Activated effector memory CD4-positive, alpha-beta T cell treated with Interleukin-2 at 50 U/mL for 16 hours (primary cell): ENCODE results near the gene LAMTOR4.
A peak's percentile ranks its signal among the peaks of the same experiment; 100 is the strongest.
"Not testable (repeated sequence)": the region's sequence is repeated elsewhere in the genome, so short reads cannot be mapped to it uniquely, and the experiment has no call there.

Experiments used
- DNase-seq: peaks from one replicate; pipeline ENCODE4 v3.0.0-alpha.2; 2020

Gene LAMTOR4

GRCh38 chr7:100124301-100125230 is 24.2 kb upstream of the LAMTOR4 start:
- no peak for DNase-seq

- no peak for DNase-seq
Measured at GRCh38 chr7:100126239-100126930, 22.3 kb upstream of the LAMTOR4 start.

GRCh38 chr7:100126931-100127865 is 21.5 kb upstream of the LAMTOR4 start, which contains the start of gene MBLAC1:
MBLAC1 (plus strand) TSS chr7:100126967; CDS start chr7:100127396, 429 bp downstream.
- peak; percentile 86 for DNase-seq

GRCh38 chr7:100127866-100128636 is 20.7 kb upstream of the LAMTOR4 start:
- no peak for DNase-seq

- no peak for DNase-seq
Measured at GRCh38 chr7:100128637-100128963, 20.1 kb upstream of the LAMTOR4 start.

GRCh38 chr7:100130220-100130607 is 18.5 kb upstream of the LAMTOR4 start:
- not testable (repeated sequence) for DNase-seq

- DNase-seq, result peak; percentile 72
Measured at GRCh38 chr7:100130608-100131453, 17.9 kb upstream of the LAMTOR4 start.

- DNase-seq, result no peak
Measured at GRCh38 chr7:100132126-100132525, 16.6 kb upstream of the LAMTOR4 start.

- peak; percentile 52 for DNase-seq
Measured at GRCh38 chr7:100132697-100133151, 16.0 kb upstream of the LAMTOR4 start.

GRCh38 chr7:100137851-100138760 is 10.6 kb upstream of the LAMTOR4 start:
- DNase-seq, result no peak

- no peak for DNase-seq
Measured at GRCh38 chr7:100141555-100141949, 7.2 kb upstream of the LAMTOR4 start.

- no peak for DNase-seq
Measured at GRCh38 chr7:100142461-100142860, 6.3 kb upstream of the LAMTOR4 start.

- DNase-seq, result not testable (repeated sequence)
Measured at GRCh38 chr7:100146350-100146749, 2.4 kb upstream of the LAMTOR4 start.

- DNase-seq, result no peak
Measured at GRCh38 chr7:100147278-100147677, 1.4 kb upstream of the LAMTOR4 start.

GRCh38 chr7:100148225-100148558 is 526 bp upstream of the LAMTOR4 start:
- no peak for DNase-seq

GRCh38 chr7:100152404-100152803 is 3.7 kb downstream of the LAMTOR4 start:
- DNase-seq, result no peak

GRCh38 chr7:100152937-100153666 is 4.4 kb downstream of the LAMTOR4 start:
- DNase-seq, result no peak

- DNase-seq, result no peak
Measured at GRCh38 chr7:100153708-100154535, 5.2 kb downstream of the LAMTOR4 start.
